Measurements from ENCODE around the gene IL36B. TPM values are rescaled to one million over a fixed set of nuclear protein-coding genes. Genes with fewer than 3 reads are reported as not detected.

Gene IL36B
- polyA plus RNA-seq, 1 of the 3 experiments (the other 2 are of a cell fraction), result not detected

DNA sequence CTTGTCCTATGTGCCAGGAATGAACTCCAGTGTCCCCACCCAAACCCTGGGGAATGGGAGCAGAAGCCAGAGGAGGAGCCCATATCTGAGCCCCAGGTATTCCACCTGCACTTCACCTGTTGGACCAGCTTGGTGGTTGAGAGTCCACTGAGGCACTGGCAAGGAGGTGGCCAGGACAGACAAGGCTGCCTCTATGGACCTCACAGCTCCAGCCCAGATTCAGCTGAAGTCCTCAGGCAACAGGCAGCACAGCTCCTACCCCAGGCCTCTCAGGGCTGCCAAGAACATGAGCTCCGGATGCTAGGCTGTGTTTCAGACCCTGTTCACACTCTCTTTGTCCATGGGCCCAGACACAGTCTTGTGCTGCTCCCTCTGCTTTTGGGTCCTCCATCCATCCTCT lies 12.2 kb upstream of the IL36B start:
- H3K9ac ChIP-seq, result no peak overlapping the region
- no peaks in the 10 kb centered on the region for H3K79me2 ChIP-seq (ENCODE audit: insufficient read depth)
- no peaks in the 10 kb centered on the region for H4K20me1 ChIP-seq (ENCODE audit: insufficient read depth)
- TF ChIP-seq POLR2AphosphoS5 (IDR thresholded peaks at IDR 0.05; ENCODE audit: low read depth, low read length) (no peak), RXRA (IDR thresholded peaks at IDR 0.05; ENCODE audit: borderline replicate concordance, low read depth) (no peak), SIN3A (IDR thresholded peaks at IDR 0.05; ENCODE audit: borderline replicate concordance, low read depth, low read length) (no peak), GABPA (IDR thresholded peaks at IDR 0.05; ENCODE audit: low read depth) (no peak), JUND (IDR thresholded peaks at IDR 0.05) (no peak), CHD2 (IDR thresholded peaks at IDR 0.05; ENCODE audit: low read length, partially characterized antibody) (no peak), SMC3 (IDR thresholded peaks at IDR 0.05; ENCODE audit: low read depth, low read length) (no peak), ELF1 (IDR thresholded peaks at IDR 0.05) (no peak), USF2 (IDR thresholded peaks at IDR 0.05; ENCODE audit: borderline replicate concordance, low read depth, low read length) (no peak)
- TF ChIP-seq, protein P1, sequence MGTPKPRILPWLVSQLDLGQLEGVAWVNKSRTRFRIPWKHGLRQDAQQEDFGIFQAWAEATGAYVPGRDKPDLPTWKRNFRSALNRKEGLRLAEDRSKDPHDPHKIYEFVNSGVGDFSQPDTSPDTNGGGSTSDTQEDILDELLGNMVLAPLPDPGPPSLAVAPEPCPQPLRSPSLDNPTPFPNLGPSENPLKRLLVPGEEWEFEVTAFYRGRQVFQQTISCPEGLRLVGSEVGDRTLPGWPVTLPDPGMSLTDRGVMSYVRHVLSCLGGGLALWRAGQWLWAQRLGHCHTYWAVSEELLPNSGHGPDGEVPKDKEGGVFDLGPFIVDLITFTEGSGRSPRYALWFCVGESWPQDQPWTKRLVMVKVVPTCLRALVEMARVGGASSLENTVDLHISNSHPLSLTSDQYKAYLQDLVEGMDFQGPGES (IDR thresholded peaks at IDR 0.05; ENCODE audit: low read depth, low read length), result no peak
- TF ChIP-seq, protein P2, sequence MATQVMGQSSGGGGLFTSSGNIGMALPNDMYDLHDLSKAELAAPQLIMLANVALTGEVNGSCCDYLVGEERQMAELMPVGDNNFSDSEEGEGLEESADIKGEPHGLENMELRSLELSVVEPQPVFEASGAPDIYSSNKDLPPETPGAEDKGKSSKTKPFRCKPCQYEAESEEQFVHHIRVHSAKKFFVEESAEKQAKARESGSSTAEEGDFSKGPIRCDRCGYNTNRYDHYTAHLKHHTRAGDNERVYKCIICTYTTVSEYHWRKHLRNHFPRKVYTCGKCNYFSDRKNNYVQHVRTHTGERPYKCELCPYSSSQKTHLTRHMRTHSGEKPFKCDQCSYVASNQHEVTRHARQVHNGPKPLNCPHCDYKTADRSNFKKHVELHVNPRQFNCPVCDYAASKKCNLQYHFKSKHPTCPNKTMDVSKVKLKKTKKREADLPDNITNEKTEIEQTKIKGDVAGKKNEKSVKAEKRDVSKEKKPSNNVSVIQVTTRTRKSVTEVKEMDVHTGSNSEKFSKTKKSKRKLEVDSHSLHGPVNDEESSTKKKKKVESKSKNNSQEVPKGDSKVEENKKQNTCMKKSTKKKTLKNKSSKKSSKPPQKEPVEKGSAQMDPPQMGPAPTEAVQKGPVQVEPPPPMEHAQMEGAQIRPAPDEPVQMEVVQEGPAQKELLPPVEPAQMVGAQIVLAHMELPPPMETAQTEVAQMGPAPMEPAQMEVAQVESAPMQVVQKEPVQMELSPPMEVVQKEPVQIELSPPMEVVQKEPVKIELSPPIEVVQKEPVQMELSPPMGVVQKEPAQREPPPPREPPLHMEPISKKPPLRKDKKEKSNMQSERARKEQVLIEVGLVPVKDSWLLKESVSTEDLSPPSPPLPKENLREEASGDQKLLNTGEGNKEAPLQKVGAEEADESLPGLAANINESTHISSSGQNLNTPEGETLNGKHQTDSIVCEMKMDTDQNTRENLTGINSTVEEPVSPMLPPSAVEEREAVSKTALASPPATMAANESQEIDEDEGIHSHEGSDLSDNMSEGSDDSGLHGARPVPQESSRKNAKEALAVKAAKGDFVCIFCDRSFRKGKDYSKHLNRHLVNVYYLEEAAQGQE (IDR thresholded peaks at IDR 0.05; ENCODE audit: low read depth, low read length), result no peak
- H3K4me3 ChIP-seq (ENCODE audit: low read depth in 2 of 2, low read length in 1 of 2), result no peak overlapping the region
- H3K36me3 ChIP-seq (replicated peaks in 1 of 2; ENCODE audit: control insufficient read depth in 1 of 2, insufficient read depth in 2 of 2, low read length in 1 of 2), result no peaks in the 10 kb centered on the region
- no peaks in the 10 kb centered on the region for H3K4me1 ChIP-seq (ENCODE audit: control insufficient read depth in 1 of 2, insufficient read depth in 2 of 2, low read depth in 1 of 2, low read length in 1 of 2)
- DNase-seq, result no peak
- H3K27ac ChIP-seq (ENCODE audit: low read depth in 2 of 2, low read length in 1 of 2), result no peak overlapping the region
- H3F3A ChIP-seq (replicated peaks; ENCODE audit: insufficient read depth), result no peaks in the 10 kb centered on the region
- no peaks in the 10 kb centered on the region for H3K9me2 ChIP-seq
- CTCF ChIA-PET, result interaction anchor here (1.1 kb wide), 1 partner anchor 15 kb away, joined by 4 read pairs; no protein-coding TSS in a partner anchor
- no peaks in the 10 kb centered on the region; the same call in 1 of the 2 replicates for H3K27me3 ChIP-seq (ENCODE audit: insufficient read depth)
- H3K9me3 ChIP-seq, result no peaks in the 10 kb centered on the region
- no peak overlapping the region for H2AFZ ChIP-seq (ENCODE audit: low read depth)
- WGBS (ENCODE audit: low lambda C conversion rate), result no CpG with 5 or more reads among the region's 1 CpG
- POLR2A ChIA-PET, result no interaction called here
- H3K4me2 ChIP-seq, result no peak overlapping the region

DNA sequence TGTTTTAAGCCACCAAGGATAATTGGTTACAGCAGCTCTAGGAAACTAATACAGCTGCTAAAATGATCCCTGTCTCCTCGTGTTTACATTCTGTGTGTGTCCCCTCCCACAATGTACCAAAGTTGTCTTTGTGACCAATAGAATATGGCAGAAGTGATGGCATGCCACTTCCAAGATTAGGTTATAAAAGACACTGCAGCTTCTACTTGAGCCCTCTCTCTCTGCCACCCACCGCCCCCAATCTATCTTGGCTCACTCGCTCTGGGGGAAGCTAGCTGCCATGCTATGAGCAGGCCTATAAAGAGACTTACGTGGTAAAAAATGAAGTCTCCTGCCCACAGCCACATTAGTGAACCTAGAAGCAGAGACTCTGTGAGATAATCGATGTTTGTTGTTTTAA lies 11.6 kb upstream of the IL36B start:
- CTCF ChIA-PET, result interaction anchor here (1.1 kb wide), 1 partner anchor 16 kb away, joined by 4 read pairs; no protein-coding TSS in a partner anchor
- no peak for DNase-seq

More for the DNA sequence above, 11.6 kb upstream of the IL36B start:
- TF ChIP-seq CTCF (IDR thresholded peaks at IDR 0.05), result no peak
- no peaks in the 10 kb centered on the region for H3F3A ChIP-seq (replicated peaks; ENCODE audit: insufficient read depth)
- H3K9me3 ChIP-seq, result no peaks in the 10 kb centered on the region
- no peaks in the 10 kb centered on the region for H3K4me1 ChIP-seq (ENCODE audit: control insufficient read depth in 1 of 2, insufficient read depth in 2 of 2, low read depth in 1 of 2, low read length in 1 of 2)
- no peak overlapping the region for H3K27ac ChIP-seq (ENCODE audit: low read depth in 2 of 2, low read length in 1 of 2)
- H3K36me3 ChIP-seq (replicated peaks in 1 of 2; ENCODE audit: control insufficient read depth in 1 of 2, insufficient read depth in 2 of 2, low read length in 1 of 2), result no peaks in the 10 kb centered on the region
- no peak overlapping the region for H3K4me3 ChIP-seq (ENCODE audit: low read depth in 2 of 2, low read length in 1 of 2)
- H3K4me2 ChIP-seq, result no peak overlapping the region
- no peaks in the 10 kb centered on the region for H3K79me2 ChIP-seq (ENCODE audit: insufficient read depth)
- H2AFZ ChIP-seq (ENCODE audit: low read depth), result no peak overlapping the region
- no peaks in the 10 kb centered on the region for H3K9me2 ChIP-seq
- no peaks in the 10 kb centered on the region for H4K20me1 ChIP-seq (ENCODE audit: insufficient read depth)
- POLR2A ChIA-PET, result no interaction called here
- H3K27me3 ChIP-seq (ENCODE audit: insufficient read depth), result no peaks in the 10 kb centered on the region; the same call in 1 of the 2 replicates
- WGBS (ENCODE audit: low lambda C conversion rate), result 1% methylated on average over 5 of the region's 5 CpGs
- H3K9ac ChIP-seq, result no peak overlapping the region
